Epithelial cell of proximal tubule (primary cell): ENCODE data around the gene B9D1. TPM values are rescaled to one million over a fixed set of nuclear protein-coding genes. Genes with fewer than 3 reads are reported as not detected.

Source experiments
- DNase-seq: peaks from one replicate; pipeline ENCODE4 v3.0.0-alpha.2; 2011; ENCODE audit warnings: low read depth
- H3K4me3 ChIP-seq: 2 replicates; pipeline ENCODE4 v1.5.1; 2011; ENCODE audit warnings: low read depth, mild to moderate bottlenecking, low read length
- CTCF ChIP-seq: conservative IDR thresholded peaks from 2 replicates; pipeline ENCODE4 v1.5.1; 2012; ENCODE audit warnings: low read depth, mild to moderate bottlenecking, low read length
- total RNA-seq: library from RNA; depleted of rRNA; stranded (reverse); fragments of >200 nt; gene quantifications from 2 replicates; pipeline ENCODE4 v1.2.3, GENCODE V29; 2015

Gene B9D1
- total RNA-seq, 1 donor from 2014 or later, result 44.2 TPM

GRCh38 chr17:19317359-19318095 is 45.0 kb downstream of the B9D1 start:
- peak; percentile 63 for DNase-seq
- peak overlapping the region; percentile 5 for H3K4me3 ChIP-seq
- peak; percentile 56 for TF ChIP-seq CTCF

- TF ChIP-seq CTCF, result no peak
- DNase-seq, result peak; percentile 54
- H3K4me3 ChIP-seq, result no peak overlapping the region
Measured at GRCh38 chr17:19316761-19317358, 45.7 kb downstream of the B9D1 start.

GRCh38 chr17:19315104-19315503 is 47.4 kb downstream of the B9D1 start:
- no peak for TF ChIP-seq CTCF
- DNase-seq, result no peak
- H3K4me3 ChIP-seq, result no peak overlapping the region

- no peak for TF ChIP-seq CTCF
- no peak overlapping the region for H3K4me3 ChIP-seq
- no peak for DNase-seq
Measured at GRCh38 chr17:19313746-19314651, 48.5 kb downstream of the B9D1 start.

- H3K4me3 ChIP-seq, result no peak overlapping the region
- no peak for DNase-seq
- no peak for TF ChIP-seq CTCF
Measured at GRCh38 chr17:19313066-19313745, 49.3 kb downstream of the B9D1 start.

- DNase-seq, result no peak
- no peak overlapping the region for H3K4me3 ChIP-seq
- no peak for TF ChIP-seq CTCF
Measured at GRCh38 chr17:19312406-19312805, 50.1 kb downstream of the B9D1 start.
